IMR-90 (cell line): ENCODE data around the gene PTPRN2. TPM values are rescaled to one million over a fixed set of nuclear protein-coding genes. Genes with fewer than 3 reads are reported as not detected.
"Not testable (repeated sequence)": the region's sequence is repeated elsewhere in the genome, so short reads cannot be mapped to it uniquely, and the experiment has no call there.

Experiments used
- ATAC-seq: fragments of 200-7000 bp; cut with Tn5 transposase; 2 replicates; pipeline ENCODE4 v1.9.1; 2020; ENCODE audit warnings: low read depth, mild to moderate bottlenecking, moderate library complexity
- BruUV-seq: library from RNA; stranded (reverse); fragments of 400-500 nt; replicated peaks from 2 replicates; lab custom pipeline; 2021; lab: Mats Ljungman, UMichigan
- CTCF ChIA-PET: fragments of 300-600 bp; formaldehyde crosslinking; extraction: SDS; loops from one replicate; lab custom pipeline; 2021; ENCODE audit warnings: antibody characterized with exemption; lab: Yijun Ruan, JAX
- POLR2A ChIA-PET: fragments of 300-600 bp; sonication (Branson Sonifier 250); formaldehyde crosslinking; loops from one replicate; lab custom pipeline; 2022; ENCODE audit warnings: antibody characterized with exemption; ENCODE audit not compliant: unreplicated experiment; lab: Charles Lee
- DNase-seq: peaks from one replicate; pipeline ENCODE4 v3.0.0; 2013
- H2AFZ ChIP-seq: replicated peaks from 2 replicates; pipeline ENCODE3; 2013; ENCODE audit warnings: low read length, mild to moderate bottlenecking; ENCODE audit not compliant: poor library complexity
- H2AK5ac ChIP-seq: 2 replicates; pipeline ENCODE4 v1.6.1; 2013; ENCODE audit warnings: low read depth, low read length, inconsistent platforms
- H2AK9ac ChIP-seq: replicated peaks from 2 replicates; pipeline ENCODE3; 2013; ENCODE audit warnings: mild to moderate bottlenecking, low read depth, low read length, moderate library complexity; ENCODE audit not compliant: poor library complexity
- H2BK120ac ChIP-seq: 2 replicates; pipeline ENCODE4 v1.6.1; 2013; ENCODE audit warnings: low read depth, low read length, inconsistent platforms
- H2BK15ac ChIP-seq: 3 replicates; pipeline ENCODE4 v1.6.1; 2013; ENCODE audit warnings: low read depth, low read length, inconsistent platforms
- H2BK20ac ChIP-seq: 2 replicates; pipeline ENCODE4 v1.6.1; 2013; ENCODE audit warnings: low read depth, mild to moderate bottlenecking, inconsistent platforms, low read length, moderate library complexity
- H2BK5ac ChIP-seq: 2 replicates; pipeline ENCODE4 v1.6.1; 2013; ENCODE audit warnings: mild to moderate bottlenecking, low read depth, low read length, inconsistent platforms; ENCODE audit not compliant: poor library complexity, severe bottlenecking
- H3K14ac ChIP-seq: replicated peaks from 2 replicates; pipeline ENCODE4 v1.6.1; 2013; ENCODE audit warnings: low read depth, low read length, inconsistent platforms
- H3K18ac ChIP-seq: 2 replicates; pipeline ENCODE4 v1.6.1; 2013; ENCODE audit warnings: low read depth, low read length, control low read depth
- H3K23ac ChIP-seq: 2 replicates; pipeline ENCODE4 v1.6.1; 2013; ENCODE audit warnings: low read depth, low read length, inconsistent platforms
- H3K27ac ChIP-seq: 2 replicates; pipeline ENCODE4 v1.5.1; 2013; ENCODE audit warnings: mild to moderate bottlenecking, control low read depth, low read length; ENCODE audit not compliant: insufficient read depth
- H3K27me3 ChIP-seq: 2 replicates; pipeline ENCODE4 v1.6.1; 2013; ENCODE audit warnings: low read length; ENCODE audit not compliant: control insufficient read depth, insufficient read depth
- H3K36me3 ChIP-seq: 2 replicates; pipeline ENCODE4 v1.6.1; 2013; ENCODE audit warnings: low read length, mixed read lengths; ENCODE audit not compliant: control insufficient read depth, insufficient read depth
- H3K4ac ChIP-seq: 2 replicates; pipeline ENCODE4 v1.6.1; 2013; ENCODE audit warnings: low read depth, low read length, inconsistent platforms
- H3K4me1 ChIP-seq: 2 replicates; pipeline ENCODE4 v1.6.1; 2013; ENCODE audit warnings: low read length, mixed read lengths; ENCODE audit not compliant: control insufficient read depth, insufficient read depth
- H3K4me2 ChIP-seq: 2 replicates; pipeline ENCODE4 v1.6.1; 2013; ENCODE audit warnings: low read depth, mild to moderate bottlenecking, control low read depth, low read length, moderate library complexity
- H3K4me3 ChIP-seq: 2 replicates; pipeline ENCODE4 v1.5.1; 2013; ENCODE audit warnings: low read depth, mild to moderate bottlenecking, control low read depth, low read length, moderate library complexity; ENCODE audit not compliant: insufficient read depth
- H3K56ac ChIP-seq: 2 replicates; pipeline ENCODE4 v1.6.1; 2013; ENCODE audit warnings: low read length, inconsistent platforms; ENCODE audit not compliant: insufficient read depth; ENCODE audit errors: extremely low read depth
- H3K79me1 ChIP-seq, 2 experiments: 2 replicates each; pipeline ENCODE4 v1.6.1; 2013; ENCODE audit warnings: low read length in 2 of 2, inconsistent platforms in 1 of 2, low read depth in 1 of 2
- H3K9ac ChIP-seq: 2 replicates; pipeline ENCODE4 v1.6.1; 2013; ENCODE audit warnings: low read depth, low read length, control low read depth
- H3K9me1 ChIP-seq: 2 replicates; pipeline ENCODE4 v1.6.1; 2013; ENCODE audit warnings: low read length, inconsistent platforms; ENCODE audit not compliant: insufficient read depth
- H3K9me3 ChIP-seq: 2 replicates; pipeline ENCODE4 v1.6.1; 2013; ENCODE audit warnings: low read length; ENCODE audit not compliant: control insufficient read depth, insufficient read depth
- H4K20me1 ChIP-seq: 2 replicates; pipeline ENCODE4 v1.6.1; 2013; ENCODE audit warnings: low read length, inconsistent platforms; ENCODE audit not compliant: insufficient read depth
- H4K5ac ChIP-seq: 2 replicates; pipeline ENCODE4 v1.6.1; 2013; ENCODE audit warnings: mild to moderate bottlenecking, low read depth, low read length, control low read depth
- H4K8ac ChIP-seq, 2 experiments: 2 replicates each; pipeline ENCODE4 v1.6.1; 2013; ENCODE audit warnings: low read depth in 2 of 2, low read length in 2 of 2, control low read depth in 1 of 2, inconsistent platforms in 1 of 2
- H4K91ac ChIP-seq: 2 replicates; pipeline ENCODE4 v1.6.1; 2013; ENCODE audit warnings: low read depth, low read length, inconsistent platforms; ENCODE audit not compliant: insufficient read depth
- CEBPB ChIP-seq: IDR thresholded peaks from 2 replicates; pipeline ENCODE4 v1.6.1; 2012; ENCODE audit warnings: low read depth, low read length, improper control_type of control experiment
- CHD1 ChIP-seq: IDR thresholded peaks from 2 replicates; pipeline ENCODE4 v1.6.1; 2012; ENCODE audit warnings: low read depth, low read length, improper control_type of control experiment
- MAZ ChIP-seq: IDR thresholded peaks from 2 replicates; pipeline ENCODE4 v1.6.1; 2012; ENCODE audit warnings: low read depth, mild to moderate bottlenecking, low read length, improper control_type of control experiment, moderate library complexity, borderline replicate concordance
- MXI1 ChIP-seq: IDR thresholded peaks from 2 replicates; pipeline ENCODE4 v1.6.1; 2012; ENCODE audit warnings: low read depth, mild to moderate bottlenecking, low read length, moderate library complexity, borderline replicate concordance
- POLR2A ChIP-seq: IDR thresholded peaks from 2 replicates; pipeline ENCODE4 v1.6.1; 2012; ENCODE audit warnings: mild to moderate bottlenecking, low read depth, low read length
- RAD21 ChIP-seq: IDR thresholded peaks from 2 replicates; pipeline ENCODE4 v1.6.1; 2012; ENCODE audit warnings: low read length, improper control_type of control experiment
- RCOR1 ChIP-seq: IDR thresholded peaks from 2 replicates; pipeline ENCODE4 v1.6.1; 2012; ENCODE audit warnings: mild to moderate bottlenecking, low read length, improper control_type of control experiment; ENCODE audit not compliant: insufficient replicate concordance
- RFX5 ChIP-seq: IDR thresholded peaks from 2 replicates; pipeline ENCODE4 v1.8.0; 2012; ENCODE audit warnings: low read depth, mild to moderate bottlenecking, low read length, moderate library complexity
- SMC3 ChIP-seq: fragments of 150-350 bp; IDR thresholded peaks from 2 replicates; pipeline ENCODE4 v1.6.1; 2016; ENCODE audit warnings: low read depth, mild to moderate bottlenecking, antibody characterized with exemption, low read length, moderate library complexity
- WGBS, 2 experiments: methylation state at CpG; one replicate each; pipeline versions ENCODE4 v1.1.5 to v1.1.7; 2013; ENCODE audit warnings: missing lambda C conversion rate in 2 of 2; ENCODE audit not compliant: insufficient read length in 1 of 2; ENCODE audit errors: extremely low coverage in 2 of 2; 5-methylcytosine and 5-hydroxymethylcytosine counted together
- dilution Hi-C: fragments of 300-500 bp; cut with HindIII; formaldehyde crosslinking; loops from one replicate; pipeline ENCODE4 v1.14.3; 2018; ENCODE audit warnings: low sequenced_read_pairs; ENCODE audit not compliant: unreplicated experiment
- in situ Hi-C: fragments of 300-500 bp; cut with MboI; formaldehyde crosslinking; loops from 3 replicates; pipeline ENCODE4 v1.14.3; 2019; ENCODE audit warnings: low sequenced_read_pairs, inconsistent platforms, mixed read lengths
- intact Hi-C: fragments of 100-400 bp; cut with micrococcal nuclease; formaldehyde crosslinking; loops from 2 replicates; pipeline ENCODE4 v1.10.0; 2022
- polyA plus RNA-seq, 3 experiments: library from polyadenylated mRNA; depleted of rRNA; stranded (reverse); fragments of >200 nt; gene quantifications; 2 replicates each; pipeline ENCODE4 v1.2.3, GENCODE V29; 2012; ENCODE audit warnings: low replicate concordance in 1 of 3
- total RNA-seq: library from RNA; depleted of rRNA; stranded (reverse); fragments of >200 nt; gene quantifications from 2 replicates; pipeline ENCODE4 v1.2.3, GENCODE V29; 2012
- TF ChIP-seq, protein P1 (sequence below): fragments of 150-350 bp; IDR thresholded peaks from 2 replicates; pipeline ENCODE4 v1.6.1; 2017; ENCODE audit warnings: mild to moderate bottlenecking, antibody characterized with exemption, low read length, low read depth

PTPRN2 gene
- total and polyA plus RNA-seq, 2 of the 4 experiments (the other 2 are of a cell fraction) = 0.03 TPM; not detected in 1

- Histone ChIP-seq H3K56ac (no peak overlapping the region), H3K4me1 (no peaks in the 10 kb centered on the region), H3K4me3 (no peak overlapping the region), H2AFZ (no peak overlapping the region), H3K36me3 (no peaks in the 10 kb centered on the region), H3K9me3 (peaks cover 58% of the 10 kb centered on the region), H3K23ac (no peak overlapping the region), H4K91ac (no peak overlapping the region), H3K14ac (no peak overlapping the region), H3K9ac (no peak overlapping the region), H4K8ac (no peak overlapping the region), H3K79me1 (no peaks in the 10 kb centered on the region), H2AK9ac (no peak overlapping the region), H4K20me1 (no peaks in the 10 kb centered on the region), H2BK5ac (no peak overlapping the region), H3K27ac (no peak overlapping the region), H3K9me1 (no peaks in the 10 kb centered on the region), H2BK15ac (no peak overlapping the region), H2BK20ac (no peak overlapping the region), H3K4me2 (no peak overlapping the region), H4K5ac (no peak overlapping the region), H3K4ac (no peak overlapping the region), H3K18ac (no peak overlapping the region), H2AK5ac (no peak overlapping the region), H2BK120ac (no peak overlapping the region), H3K27me3 (no peaks in the 10 kb centered on the region)
- intact Hi-C loops (no loop called here), in situ Hi-C loops (no loop called here), dilution Hi-C loops (no loop called here)
- no peak for ATAC-seq
- POLR2A ChIA-PET = no interaction called here
- 70% methylated on average over 3 of the region's 27 CpGs; no CpG with 5 or more reads in 1 of the 2 experiments for WGBS, 2 experiments
- TF ChIP-seq RCOR1 (no peak), SMC3 (no peak), RFX5 (no peak), RAD21 (no peak), CHD1 (no peak), MAZ (no peak), CEBPB (no peak), MXI1 (no peak), POLR2A (no peak)
- TF ChIP-seq, protein P1, sequence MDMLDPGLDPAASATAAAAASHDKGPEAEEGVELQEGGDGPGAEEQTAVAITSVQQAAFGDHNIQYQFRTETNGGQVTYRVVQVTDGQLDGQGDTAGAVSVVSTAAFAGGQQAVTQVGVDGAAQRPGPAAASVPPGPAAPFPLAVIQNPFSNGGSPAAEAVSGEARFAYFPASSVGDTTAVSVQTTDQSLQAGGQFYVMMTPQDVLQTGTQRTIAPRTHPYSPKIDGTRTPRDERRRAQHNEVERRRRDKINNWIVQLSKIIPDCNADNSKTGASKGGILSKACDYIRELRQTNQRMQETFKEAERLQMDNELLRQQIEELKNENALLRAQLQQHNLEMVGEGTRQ = no peak
- CTCF ChIA-PET = no interaction called here
- no peak for DNase-seq
- no TSS peak for BruUV-seq
These were observed 78.7 kb downstream of the PTPRN2 start for GRCh38 chr7:158508802-158509385.

DNA sequence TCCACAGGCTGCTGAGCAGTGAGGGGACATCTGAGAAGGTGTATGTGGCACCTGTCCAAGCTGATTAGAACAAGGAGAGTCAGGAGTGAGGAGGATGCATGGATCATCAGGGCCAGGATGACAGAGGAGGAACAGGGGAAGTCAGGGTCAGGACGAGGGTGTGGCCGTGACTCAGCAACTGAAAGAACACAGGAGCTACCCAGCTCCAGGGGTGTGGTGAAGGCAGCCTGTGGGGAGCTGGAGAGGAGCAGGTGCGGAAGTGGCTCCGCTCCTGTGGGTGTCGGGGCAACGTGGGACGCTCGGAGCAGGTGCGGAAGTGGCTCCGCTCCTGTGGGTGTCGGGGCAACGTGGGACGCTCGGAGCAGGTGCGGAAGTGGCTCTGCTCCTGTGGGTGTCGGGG, 79.3 kb downstream of the PTPRN2 start:
- H2BK5ac ChIP-seq, H2AFZ ChIP-seq, intact Hi-C loops, DNase-seq, ATAC-seq, H3K23ac ChIP-seq, H2BK15ac ChIP-seq, H2BK20ac ChIP-seq, H3K79me1 ChIP-seq, H3K4me3 ChIP-seq, H3K9me1 ChIP-seq, H3K4ac ChIP-seq, H3K4me1 ChIP-seq, H3K9ac ChIP-seq, H3K27ac ChIP-seq, H4K5ac ChIP-seq, dilution Hi-C loops, H3K18ac ChIP-seq, H4K20me1 ChIP-seq, H2AK9ac ChIP-seq, H3K36me3 ChIP-seq, H4K91ac ChIP-seq, H3K4me2 ChIP-seq, H3K56ac ChIP-seq, H4K8ac ChIP-seq, in situ Hi-C loops, H3K14ac ChIP-seq, BruUV-seq, H2AK5ac ChIP-seq, H2BK120ac ChIP-seq, POLR2A ChIA-PET, H3K27me3 ChIP-seq, CTCF ChIA-PET: not testable (repeated sequence)
- WGBS, 2 experiments = 67% methylated on average over 1 of the region's 16 CpGs; no CpG with 5 or more reads in 1 of the 2 experiments
- peaks cover 61% of the 10 kb centered on the region for H3K9me3 ChIP-seq
